Activated CD8-positive, alpha-beta memory T cell treated with anti-CD3 and anti-CD28 coated beads, Interleukin-2, amount 50 U/mL, for 1 hour (primary cell): ENCODE data around the gene MYL10.

ENCODE experiments used
- DNase-seq: peaks from one replicate; pipeline ENCODE4 v3.0.0-alpha.2; 2020; ENCODE audit errors: extremely low read depth

MYL10 gene

DNA sequence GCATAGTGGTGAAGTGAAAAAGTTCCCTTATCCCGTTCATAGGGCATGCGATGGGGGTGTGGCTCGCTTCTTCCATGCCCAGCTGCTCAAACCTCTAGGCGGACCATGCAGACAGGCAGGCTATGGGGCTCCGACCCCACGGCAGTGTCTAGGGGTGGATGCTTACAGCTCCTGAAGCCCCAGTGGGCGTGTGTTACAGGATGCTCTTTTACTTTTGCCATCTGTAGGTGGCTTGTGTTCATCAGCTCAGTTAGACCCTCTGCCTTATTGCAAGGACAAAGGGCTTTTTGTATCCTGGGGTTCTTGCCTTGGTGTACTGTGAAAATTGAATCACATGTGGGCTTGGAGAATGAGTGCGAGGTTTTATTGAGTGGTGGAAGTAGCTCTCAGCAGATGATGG, at the start of gene MYL10:
MYL10 (minus strand) TSS at position 126 of the 400 bp plus-strand sequence. CDS start 178 bp downstream, outside the sequence.
- no peak for DNase-seq

DNA sequence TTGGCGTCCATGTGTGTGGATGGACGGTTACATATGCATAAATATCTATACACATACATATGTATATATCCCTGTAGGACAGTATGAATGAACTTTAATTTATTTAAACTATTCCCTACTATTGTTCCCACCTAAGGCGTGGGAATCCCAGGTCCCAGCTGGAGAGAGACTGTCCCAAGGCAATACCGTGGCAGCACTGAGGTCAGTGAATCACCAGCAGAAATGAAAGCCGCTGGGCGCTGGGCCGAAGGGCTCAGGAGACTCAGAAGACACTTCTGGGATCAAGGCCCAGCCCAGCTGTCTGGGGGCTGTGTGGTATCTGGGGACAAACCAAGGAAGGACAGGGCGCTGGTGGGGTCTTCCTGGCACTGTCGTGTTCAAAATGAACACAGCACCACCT, 49.6 kb upstream of the MYL10 start:
- no peak for DNase-seq

DNA sequence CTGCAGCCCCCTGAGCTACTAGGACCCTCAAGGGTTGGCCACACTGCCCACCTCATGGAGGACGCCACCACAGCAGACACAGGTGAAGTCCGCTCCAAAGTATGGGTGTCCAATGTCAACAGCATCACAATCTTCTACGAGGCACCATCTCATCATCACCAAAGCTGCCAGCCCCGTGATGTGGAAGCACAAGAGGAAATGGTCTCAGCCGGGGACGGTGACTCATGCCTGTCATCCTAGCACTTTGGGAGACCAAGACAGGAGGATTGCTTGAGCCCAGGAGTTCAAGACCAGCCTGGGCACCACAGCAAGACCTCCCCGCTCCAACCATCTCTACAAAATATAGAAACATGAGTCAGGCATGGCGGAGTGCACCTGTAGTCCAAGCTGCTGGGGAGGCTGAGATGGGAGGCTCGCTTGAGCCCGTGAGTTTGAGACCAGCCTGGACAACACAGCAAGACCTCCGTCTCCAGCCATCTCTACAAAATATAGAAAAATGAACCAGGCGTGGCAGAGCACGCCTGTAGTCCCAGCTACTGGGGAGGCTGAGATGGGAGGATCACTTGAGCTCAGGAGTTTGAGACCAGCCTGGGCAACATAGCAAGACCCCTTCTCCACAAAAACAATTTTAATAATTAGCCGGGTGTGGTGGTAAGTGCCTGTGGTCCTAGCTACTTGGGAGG, 48.8 kb upstream of the MYL10 start:
- no peak for DNase-seq

DNA sequence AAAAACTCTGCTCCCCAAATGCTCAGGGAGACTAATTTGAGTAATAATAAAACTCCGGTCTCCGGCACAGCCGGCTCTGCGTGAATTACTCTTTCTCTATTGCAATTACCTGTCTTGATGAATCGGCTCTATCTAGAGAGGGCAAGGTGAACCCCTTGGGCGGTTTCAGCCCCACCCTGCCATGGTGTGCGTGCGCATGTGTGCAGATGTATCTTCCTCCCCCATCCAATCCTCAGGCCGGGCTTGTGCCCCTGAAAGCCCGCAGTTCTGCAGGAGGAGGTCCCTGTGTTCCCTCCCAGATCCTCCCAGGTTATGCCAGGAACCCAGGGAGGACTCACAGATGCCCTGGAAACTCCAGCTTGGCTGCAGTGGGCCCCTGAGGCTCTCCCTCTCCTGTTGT, 48.3 kb upstream of the MYL10 start:
- no peak for DNase-seq

DNA sequence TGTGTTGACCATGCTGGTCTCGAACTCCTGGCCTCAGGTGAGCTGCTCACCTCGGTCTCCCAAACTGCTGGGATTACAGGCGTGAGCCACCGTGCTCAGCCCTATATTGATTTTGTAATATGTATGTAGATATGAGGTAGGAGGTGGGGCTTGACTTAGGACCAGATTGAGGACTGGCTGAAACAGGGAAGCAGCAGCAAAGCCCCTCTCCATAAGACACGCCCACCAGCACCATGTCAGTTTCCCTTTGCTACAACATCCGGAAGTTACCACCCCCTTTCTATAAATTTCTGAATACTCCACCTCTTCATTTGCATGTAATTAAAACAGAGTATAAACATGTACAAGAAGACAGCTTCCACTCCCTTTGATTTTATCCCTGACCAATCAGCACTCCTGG, 47.9 kb upstream of the MYL10 start:
- no peak for DNase-seq

DNA sequence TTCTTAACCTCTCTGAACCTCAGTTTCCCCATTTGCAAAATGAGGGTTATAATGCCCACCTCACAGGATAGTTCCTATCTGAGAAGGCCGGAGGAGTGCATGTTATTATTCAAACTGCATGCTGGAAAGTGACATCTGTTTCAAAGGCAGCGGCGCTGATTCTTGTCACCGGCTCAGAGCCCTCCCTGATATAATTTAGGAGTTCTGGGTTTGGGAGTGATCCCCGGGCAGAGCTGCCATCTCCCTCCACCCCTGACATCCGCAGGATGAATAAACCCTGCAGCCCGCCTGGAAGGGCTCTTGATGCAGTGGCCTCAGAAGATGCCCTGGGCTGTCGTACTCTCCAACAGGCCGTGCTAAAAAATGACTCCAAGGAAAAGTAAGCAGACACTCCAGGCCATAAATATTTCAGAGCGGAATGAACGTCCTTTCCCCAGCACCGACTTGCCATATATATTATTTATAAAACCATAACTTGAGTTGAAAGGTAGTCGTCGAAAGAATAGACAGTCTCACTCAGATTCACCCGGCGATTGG, 47.0 kb upstream of the MYL10 start:
- DNase-seq, result no peak

DNA sequence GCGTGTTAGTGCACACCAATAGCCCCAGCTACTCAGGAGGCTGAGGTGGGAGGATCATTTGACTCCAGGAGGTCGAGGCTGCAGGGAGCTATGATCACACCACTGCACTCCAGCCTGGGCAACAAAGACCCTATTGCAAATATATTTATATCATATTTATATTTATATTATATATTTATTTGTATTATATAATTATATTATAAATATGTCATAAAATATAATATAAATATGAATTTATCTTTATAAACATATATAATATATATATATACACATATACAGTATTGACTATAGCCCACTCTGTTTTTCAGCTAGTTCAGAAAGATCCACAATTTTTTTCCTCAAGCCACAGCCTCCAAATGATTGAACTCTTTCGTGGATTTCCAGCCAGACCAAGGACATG, 45.3 kb upstream of the MYL10 start:
- DNase-seq, result no peak

DNA sequence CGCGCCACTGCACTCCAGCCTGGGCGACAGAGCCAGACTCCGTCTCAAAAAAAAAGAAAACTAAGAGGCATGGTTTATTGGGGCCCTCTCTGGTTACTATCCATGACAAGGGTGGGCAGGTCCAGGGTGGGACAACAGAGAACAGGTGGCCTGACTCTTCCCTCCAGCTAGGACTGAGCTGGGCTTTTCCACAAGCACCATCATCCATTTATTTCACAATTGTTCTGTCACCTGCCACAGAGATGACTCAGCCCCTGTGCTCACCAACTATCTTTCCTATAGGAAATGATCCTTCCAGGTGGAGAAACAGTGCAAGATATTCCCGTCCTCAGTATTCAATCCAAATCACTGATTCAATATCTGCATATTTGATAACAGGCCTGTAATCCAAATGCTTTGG, 44.9 kb upstream of the MYL10 start:
- no peak for DNase-seq

DNA sequence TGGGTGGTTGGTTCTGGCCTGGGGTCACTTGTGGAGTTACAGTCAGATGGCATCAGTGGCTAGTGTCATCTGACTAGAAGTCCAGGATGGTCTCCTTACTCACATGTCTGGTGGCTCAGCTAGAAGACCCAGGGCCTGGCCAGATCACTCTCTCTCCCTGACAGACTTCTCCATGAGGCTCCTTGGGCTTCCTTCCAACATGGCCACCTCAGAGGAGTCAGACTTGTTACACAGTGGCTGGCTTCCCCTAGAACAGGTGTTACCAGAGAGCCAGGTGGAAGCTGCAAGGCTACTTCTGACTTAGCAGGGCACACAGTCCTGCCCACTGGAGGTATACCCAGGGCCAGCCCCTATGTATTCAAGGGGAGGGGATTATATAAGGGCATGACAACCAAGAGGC, 44.2 kb upstream of the MYL10 start:
- DNase-seq, result no peak

DNA sequence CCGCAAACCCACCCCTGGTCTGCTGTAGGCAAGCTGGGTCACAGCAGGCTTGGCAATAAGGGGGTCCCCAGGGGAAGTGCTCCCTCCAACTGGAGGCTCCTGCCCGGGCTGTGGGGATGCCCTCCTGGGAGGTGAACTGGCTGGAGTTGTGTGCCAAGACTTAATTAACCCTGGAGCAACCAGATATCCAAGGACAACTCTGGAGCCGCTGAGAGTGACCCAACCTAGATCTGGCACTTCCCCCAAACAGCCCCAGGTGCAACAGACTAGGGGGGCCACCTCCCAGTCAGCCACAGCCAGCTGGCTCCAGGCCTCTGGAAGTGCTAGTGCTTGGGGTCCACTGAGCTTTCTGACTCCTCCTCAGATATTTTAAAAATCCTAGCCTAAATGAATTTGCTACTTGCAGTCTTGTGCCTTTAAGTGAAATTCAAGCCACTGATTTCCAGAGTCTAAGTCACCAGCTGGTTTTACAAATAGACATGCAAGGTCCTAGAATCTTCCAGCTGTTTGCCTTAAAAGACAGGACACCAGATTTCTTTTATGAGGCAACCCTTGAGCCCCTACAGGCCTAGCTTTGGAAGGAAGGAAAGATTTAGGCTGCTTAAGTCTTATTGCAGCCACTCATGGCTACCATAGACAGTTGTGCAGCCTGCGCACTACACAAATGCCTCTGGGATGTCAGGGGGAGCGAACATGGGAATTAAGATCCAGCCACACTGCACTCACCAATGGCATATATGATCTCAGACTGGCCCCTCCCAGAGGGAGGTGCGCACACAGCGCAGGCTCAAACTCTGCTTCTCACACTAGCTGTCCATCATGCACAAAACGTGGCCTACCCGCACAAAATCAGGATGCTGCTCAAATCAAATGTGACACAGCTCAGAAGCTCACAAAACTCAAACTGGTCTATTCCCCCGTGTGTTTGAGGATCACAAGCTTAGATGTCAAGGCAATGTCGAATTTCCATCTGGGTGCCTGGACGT, 42.6 kb upstream of the MYL10 start:
- DNase-seq, result no peak

DNA sequence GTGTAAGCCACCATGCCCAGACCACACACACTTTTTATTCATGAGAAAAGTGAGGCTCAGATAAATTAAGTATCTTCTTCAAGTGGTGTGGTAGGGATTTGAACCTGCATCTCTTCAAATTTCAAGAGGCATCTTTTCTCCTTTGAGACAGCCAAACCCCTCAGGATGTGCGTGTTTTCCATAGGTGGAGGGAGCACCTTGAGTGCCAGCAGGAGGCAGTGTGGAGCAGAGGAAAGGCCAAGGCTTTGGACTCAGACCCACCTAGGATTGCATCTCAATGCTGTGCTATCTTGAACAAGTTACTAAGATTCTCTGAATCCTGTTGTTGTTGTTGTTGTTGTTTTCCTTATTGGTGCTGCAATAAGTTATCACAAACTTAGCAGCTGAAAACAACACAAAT, 40.2 kb upstream of the MYL10 start:
- DNase-seq, result no peak

DNA sequence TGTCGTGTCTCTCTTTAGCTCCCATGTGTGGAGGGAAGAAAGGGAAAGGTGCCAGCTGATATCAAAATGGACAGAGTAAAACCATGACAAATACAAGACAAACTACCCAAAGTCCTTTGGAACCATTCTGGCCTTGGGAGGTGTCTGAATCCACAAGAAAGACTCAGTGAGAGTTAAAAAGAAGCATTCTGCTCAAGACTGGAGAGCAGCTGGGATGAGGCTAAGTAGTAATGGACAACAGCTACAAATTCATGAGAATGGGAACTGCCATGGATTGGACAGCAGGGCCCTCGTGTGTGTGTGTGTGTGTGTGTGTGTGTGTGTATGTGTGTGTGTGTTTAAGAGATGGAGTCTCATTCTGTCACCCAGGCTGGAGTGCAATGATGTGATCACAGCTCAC, 39.6 kb upstream of the MYL10 start:
- no peak for DNase-seq

DNA sequence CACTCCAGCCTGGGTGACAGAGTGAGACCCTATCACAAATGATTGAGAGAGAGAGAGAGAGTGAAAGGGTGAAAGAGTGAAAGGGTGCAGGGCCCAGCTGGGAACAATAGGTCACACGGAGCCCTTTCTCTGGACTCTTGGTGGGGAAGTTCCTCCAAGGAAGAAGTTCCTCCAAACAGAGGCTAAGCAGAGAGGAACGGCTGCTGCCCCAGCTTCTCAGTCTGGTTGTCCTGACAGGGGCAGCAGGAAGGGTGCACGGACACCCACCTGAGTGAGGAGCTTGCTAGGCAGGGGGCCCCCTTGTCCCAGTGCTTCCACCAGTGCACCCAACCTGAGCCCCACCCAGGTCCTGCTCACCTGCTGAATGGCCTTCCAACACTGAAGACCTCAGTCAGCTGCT, 38.8 kb upstream of the MYL10 start:
- no peak for DNase-seq

DNA sequence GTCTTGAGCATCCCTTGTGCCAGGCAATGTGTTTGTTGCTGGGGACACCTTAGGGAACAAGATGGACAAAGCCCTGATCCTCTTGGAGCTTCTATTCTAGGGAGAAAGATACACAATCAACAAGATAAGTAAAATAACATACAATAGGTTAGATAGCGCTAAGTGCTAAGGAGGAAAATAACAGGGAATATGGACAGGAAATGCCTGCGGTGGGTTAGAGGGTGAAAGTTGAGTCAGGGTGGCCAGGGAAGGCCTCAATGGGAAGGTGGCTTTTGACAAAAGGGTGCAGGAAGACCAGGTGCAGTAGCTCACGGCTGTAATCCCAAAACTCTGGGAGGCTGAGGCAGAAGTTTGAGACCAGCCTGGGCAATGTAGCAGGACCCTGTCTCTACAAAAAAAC, 38.3 kb upstream of the MYL10 start:
- DNase-seq, result no peak

DNA sequence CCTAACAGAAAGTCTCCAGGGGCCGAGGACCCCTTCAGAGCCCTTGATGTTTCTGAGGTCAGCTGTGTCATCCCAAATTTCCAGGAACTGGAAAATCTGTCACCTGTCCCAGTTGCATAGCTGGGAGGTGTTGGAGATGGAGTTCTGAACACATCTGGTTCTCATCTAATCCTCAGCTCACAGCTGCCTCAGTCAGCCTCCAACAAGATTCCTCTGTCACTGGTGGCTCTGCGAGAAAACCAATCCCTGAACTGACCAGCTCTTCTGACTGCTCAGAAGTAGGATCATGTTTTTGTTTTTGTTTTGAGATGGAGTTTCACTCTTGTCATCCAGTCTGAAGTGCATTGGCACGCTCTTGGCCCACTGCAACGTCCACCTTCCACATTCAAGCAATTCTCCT, 37.6 kb upstream of the MYL10 start:
- no peak for DNase-seq

DNA sequence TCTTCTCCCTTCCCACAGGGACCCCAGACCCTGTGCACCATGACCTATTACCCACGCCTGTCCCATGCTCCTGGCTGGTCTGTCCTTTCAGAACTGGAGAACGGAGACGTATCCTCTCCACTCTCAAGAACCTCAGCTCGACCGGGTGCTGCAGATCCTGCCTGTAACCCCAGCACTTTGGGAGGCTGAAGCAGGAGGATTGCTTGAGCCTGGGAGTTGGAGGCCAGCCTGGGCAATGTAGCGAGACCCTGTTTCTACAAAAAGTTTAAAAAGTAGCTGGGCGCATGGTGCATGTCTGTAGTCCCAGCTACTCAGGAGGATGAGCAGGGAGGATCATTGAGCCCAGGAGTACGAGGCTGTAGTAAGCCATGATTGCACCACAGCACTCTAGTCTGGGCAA, 37.2 kb upstream of the MYL10 start:
- DNase-seq, result no peak

DNA sequence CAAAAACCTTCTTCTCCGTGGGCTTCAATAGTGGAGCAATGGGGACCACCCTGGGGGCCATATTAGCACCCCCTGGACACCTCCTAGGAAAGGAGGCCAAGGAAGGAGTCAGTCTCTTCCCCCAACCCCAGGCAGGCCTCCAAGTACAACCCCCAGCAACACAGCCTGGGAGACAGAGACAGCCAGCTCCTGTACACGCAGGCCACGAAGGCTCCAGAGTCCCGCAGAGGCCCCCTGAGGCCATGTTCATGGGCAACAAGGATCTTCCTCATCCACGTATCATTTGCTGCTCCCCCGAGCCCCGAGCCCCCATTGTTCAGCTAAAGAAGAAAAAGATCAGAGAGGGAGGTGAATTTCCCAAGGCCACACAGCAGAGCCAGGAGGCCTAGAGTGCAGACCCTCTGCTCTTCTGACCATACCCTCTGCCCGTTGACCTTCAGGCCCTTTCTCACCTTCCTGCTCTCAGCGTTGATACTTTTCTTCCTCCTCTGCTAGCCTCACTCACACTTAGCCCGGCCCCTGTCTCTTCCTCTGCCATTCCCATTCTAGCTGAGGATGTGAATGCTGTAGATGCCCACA, 35.9 kb upstream of the MYL10 start:
- DNase-seq, result no peak

DNA sequence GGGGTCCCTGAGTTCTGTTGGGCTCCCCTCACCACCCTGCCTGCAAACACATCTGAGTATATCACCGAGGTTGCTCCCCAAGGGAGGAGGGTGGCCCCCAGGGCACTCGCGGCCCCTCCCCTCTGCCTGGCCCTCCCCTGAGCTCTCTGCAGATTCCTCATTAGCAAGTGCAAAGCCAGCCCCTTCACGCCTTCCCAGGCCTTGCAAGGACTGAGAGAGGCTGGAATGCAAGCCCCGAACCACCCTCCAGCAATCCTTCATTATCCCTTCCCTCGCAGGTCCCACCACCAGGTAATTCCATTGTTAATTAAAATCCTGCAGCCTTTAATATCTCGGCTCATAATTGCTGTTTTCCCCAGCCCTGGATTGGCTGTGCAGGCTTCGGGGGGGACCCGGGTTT, 35.3 kb upstream of the MYL10 start:
- DNase-seq, result no peak

DNA sequence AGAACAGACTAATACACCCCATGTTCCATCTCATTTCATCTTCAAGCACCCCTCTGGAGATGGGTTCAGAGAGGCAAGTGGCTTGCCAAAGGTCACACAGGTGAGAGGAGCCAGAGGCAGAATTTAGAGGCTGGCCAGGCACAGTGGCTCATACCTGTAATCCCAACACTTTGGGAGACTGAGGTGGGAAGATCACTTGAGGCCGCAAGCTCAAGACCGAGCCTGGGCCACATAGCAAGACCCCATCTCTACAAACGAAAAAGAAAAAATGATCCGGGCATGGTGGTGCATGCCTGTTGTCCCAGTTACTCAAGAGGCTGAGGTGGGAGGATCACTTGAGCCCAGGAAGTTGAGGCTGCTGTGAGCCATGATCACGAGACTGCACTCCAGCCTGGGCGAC, 34.7 kb upstream of the MYL10 start:
- DNase-seq, result no peak

DNA sequence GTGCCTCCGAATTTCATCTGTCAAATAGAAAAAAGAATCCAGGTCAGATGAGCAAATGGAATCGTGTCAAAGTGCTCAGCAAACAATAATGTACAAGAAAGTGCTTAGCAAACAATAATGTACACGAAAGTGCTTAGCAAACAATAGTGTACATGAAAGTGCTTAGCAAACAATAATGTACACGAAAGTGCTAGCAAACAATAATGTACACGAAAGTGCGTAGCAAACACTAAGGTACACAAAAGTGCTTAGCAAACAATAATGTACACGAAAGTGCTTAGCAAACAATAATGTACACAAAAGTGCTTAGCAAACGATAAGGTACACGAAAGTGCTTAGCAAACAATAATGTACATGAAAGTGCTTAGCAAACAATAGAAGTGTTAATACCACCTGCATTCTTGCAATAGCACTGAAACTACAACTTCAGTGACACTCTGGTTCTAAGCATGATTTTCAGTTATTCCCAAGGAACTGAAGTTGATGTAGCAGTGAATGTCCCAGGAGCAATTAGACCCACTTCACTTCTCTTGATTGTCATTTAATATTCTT, 33.4 kb upstream of the MYL10 start:
- DNase-seq, result no peak

DNA sequence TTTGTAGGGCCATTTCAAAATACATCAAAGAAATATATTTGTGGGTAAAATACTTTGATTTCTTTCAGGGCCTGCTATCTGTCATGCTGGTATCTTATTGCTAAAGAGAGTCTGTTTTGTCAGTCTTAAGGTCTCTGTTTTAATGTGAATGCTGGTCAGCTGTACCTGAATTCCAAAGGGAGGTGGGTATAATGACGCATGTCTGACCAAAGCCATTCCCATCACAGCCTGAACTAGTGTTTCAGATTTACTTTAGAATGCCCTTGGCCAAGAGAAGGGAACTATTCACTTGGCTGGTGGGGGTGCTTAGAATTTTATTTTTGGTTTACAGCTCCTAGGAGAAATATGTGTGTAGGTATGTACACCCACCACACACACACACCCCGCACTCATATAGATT, 30.6 kb upstream of the MYL10 start:
- no peak for DNase-seq

DNA sequence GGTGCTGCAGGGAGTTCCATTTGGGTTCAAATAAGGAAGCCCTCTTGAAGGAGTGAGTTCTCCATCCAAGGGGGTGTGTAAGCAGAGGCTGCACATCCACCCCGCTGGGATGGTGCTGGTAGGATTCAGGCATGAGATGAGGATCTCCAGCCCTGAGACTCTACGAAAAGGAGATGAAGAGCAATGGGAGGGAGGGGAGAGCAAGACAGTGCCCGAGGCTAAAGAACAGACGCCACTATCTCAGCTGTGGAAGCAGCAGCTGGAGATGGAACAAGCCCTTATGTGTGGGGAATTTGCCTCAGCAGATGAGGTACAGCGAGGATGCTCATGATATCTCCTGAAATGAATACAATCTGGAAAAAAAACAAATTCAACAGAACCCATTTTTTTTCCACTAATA, 28.1 kb upstream of the MYL10 start:
- DNase-seq, result no peak
